HFFc6 (cell line): ENCODE measurements around the gene TMC1. TPM values are rescaled to one million over a fixed set of nuclear protein-coding genes. Genes with fewer than 3 reads are reported as not detected.
A peak's percentile ranks its signal among the peaks of the same experiment; 100 is the strongest.

ENCODE experiments used
- DNase-seq: peaks from one replicate; pipeline ENCODE4 v3.0.0-alpha.2; 2018
- H3K27ac Mint-ChIP-seq: 2 replicates; pipeline ENCODE4 v1.8.0; 2020; ENCODE audit warnings: mild to moderate bottlenecking, mixed read lengths
- H3K27me3 Mint-ChIP-seq: 2 replicates; pipeline ENCODE4 v1.8.0; 2021; ENCODE audit warnings: mild to moderate bottlenecking, moderate library complexity, mixed read lengths; ENCODE audit not compliant: insufficient read depth
- H3K36me3 Mint-ChIP-seq: 2 replicates; pipeline ENCODE4 v1.8.0; 2021; ENCODE audit warnings: low read depth, mixed read lengths
- H3K4me1 Mint-ChIP-seq: 2 replicates; pipeline ENCODE4 v1.8.0; 2020; ENCODE audit warnings: low read depth, mixed read lengths
- H3K4me3 Mint-ChIP-seq: 2 replicates; pipeline ENCODE4 v1.8.0; 2020; ENCODE audit warnings: mild to moderate bottlenecking, moderate library complexity, mixed read lengths
- H3K9me3 Mint-ChIP-seq: 2 replicates; pipeline ENCODE4 v1.8.0; 2020; ENCODE audit warnings: mild to moderate bottlenecking, mixed read lengths
- CTCF ChIP-seq: fragments of 200-600 bp; sonication (generic); IDR thresholded peaks from 2 replicates; pipeline ENCODE4 v1.5.0; 2021; ENCODE audit warnings: antibody characterized with exemption, mild to moderate bottlenecking
- total RNA-seq, 6 experiments: library from RNA; stranded (reverse); fragmentation: NEBNext Ultra II Directional; extraction: Animal tissue kit (Norgen Biotek cat#: 25700); gene quantifications; 2 replicates in 1 of 6; 3 replicates in 5 of 6; pipeline ENCODE4 v1.2.3, GENCODE V29; 2021

Gene TMC1
- total RNA-seq, 6 experiments from 2014 or later: 0.09 to 1.1 (median 0.65) TPM

- no peak overlapping the region for H3K27ac Mint-ChIP-seq
- peaks cover 17% of the 10 kb centered on the region for H3K4me1 Mint-ChIP-seq
- no peak overlapping the region for H3K4me3 Mint-ChIP-seq
- DNase-seq: no peak
- H3K27me3 Mint-ChIP-seq: no peaks in the 10 kb centered on the region
- no peaks in the 10 kb centered on the region for H3K36me3 Mint-ChIP-seq
- no peak for TF ChIP-seq CTCF
- no peaks in the 10 kb centered on the region for H3K9me3 Mint-ChIP-seq
Measured at GRCh38 chr9:72674961-72675360, 153.6 kb downstream of the TMC1 start.

- peak; percentile 32 for DNase-seq
- TF ChIP-seq CTCF: no peak
- no peaks in the 10 kb centered on the region for H3K9me3 Mint-ChIP-seq
- no peak overlapping the region for H3K4me3 Mint-ChIP-seq
- H3K27ac Mint-ChIP-seq: peak overlapping the region; percentile 1; the same call in 1 of the 2 replicates
- no peaks in the 10 kb centered on the region; the same call in 1 of the 2 replicates for H3K27me3 Mint-ChIP-seq
- peaks cover 15% of the 10 kb centered on the region for H3K4me1 Mint-ChIP-seq
- H3K36me3 Mint-ChIP-seq: no peaks in the 10 kb centered on the region
Measured at GRCh38 chr9:72675586-72675985, 154.2 kb downstream of the TMC1 start.

- no peak for TF ChIP-seq CTCF
Measured at GRCh38 chr9:72680593-72681282, 159.3 kb downstream of the TMC1 start.

GRCh38 chr9:72681283-72681630, 159.8 kb downstream of the TMC1 start:
- no peaks in the 10 kb centered on the region for H3K4me1 Mint-ChIP-seq
- H3K27ac Mint-ChIP-seq: no peak overlapping the region
- no peak for TF ChIP-seq CTCF
- H3K9me3 Mint-ChIP-seq: no peaks in the 10 kb centered on the region
- no peak overlapping the region for H3K4me3 Mint-ChIP-seq
- H3K36me3 Mint-ChIP-seq: no peaks in the 10 kb centered on the region
- no peak for DNase-seq
- no peaks in the 10 kb centered on the region; the same call in 1 of the 2 replicates for H3K27me3 Mint-ChIP-seq

More at GRCh38 chr9:72680593-72681282, 159.3 kb downstream of the TMC1 start:
- H3K4me3 Mint-ChIP-seq: no peak overlapping the region
- no peaks in the 10 kb centered on the region for H3K9me3 Mint-ChIP-seq
- no peaks in the 10 kb centered on the region for H3K36me3 Mint-ChIP-seq
- H3K27me3 Mint-ChIP-seq: no peaks in the 10 kb centered on the region; the same call in 1 of the 2 replicates
- H3K4me1 Mint-ChIP-seq: peaks cover 4% of the 10 kb centered on the region
- DNase-seq: no peak
- no peak overlapping the region for H3K27ac Mint-ChIP-seq

- no peak for TF ChIP-seq CTCF
- Mint-ChIP-seq H3K36me3 (no peaks in the 10 kb centered on the region), H3K4me3 (no peak overlapping the region), H3K4me1 (no peaks in the 10 kb centered on the region), H3K9me3 (no peaks in the 10 kb centered on the region), H3K27me3 (peaks cover 2% of the 10 kb centered on the region; the same call in 1 of the 2 replicates), H3K27ac (no peak overlapping the region)
- DNase-seq: no peak
Measured at GRCh38 chr9:72684615-72685014, 163.2 kb downstream of the TMC1 start.
